Stomach (tissue), 9 donors: ENCODE measurements around the gene WDR93. TPM values are rescaled to one million over a fixed set of nuclear protein-coding genes. Genes with fewer than 3 reads are reported as not detected.

Source experiments
- DNase-seq, 2 donors: peaks; one replicate each; pipeline versions ENCODE4 v3.0.0 to v3.0.0-alpha.2; 2013 to 2019
- H3K27ac ChIP-seq, 5 donors: fragments of 200-600 bp in 4 of 5; sonication (generic) in 4 of 5; one replicate each; pipeline ENCODE4 v1.5.1; 2013 to 2019; ENCODE audit warnings: mild to moderate bottlenecking in 1 of 5, moderate library complexity in 1 of 5
- H3K27me3 ChIP-seq, 3 donors: fragments of 200-600 bp; sonication (generic); one replicate each; pipeline ENCODE4 v1.5.1; 2017 to 2019; ENCODE audit warnings: mixed run types in 1 of 3
- H3K36me3 ChIP-seq, 4 donors: fragments of 200-600 bp; sonication (generic); 1 replicate in 3 of 4; 2 replicates in 1 of 4; pipeline ENCODE4 v1.5.1; 2016 to 2019
- H3K4me1 ChIP-seq, 4 donors: fragments of 200-600 bp; sonication (generic); one replicate each; pipeline ENCODE4 v1.5.1; 2016 to 2019
- H3K4me3 ChIP-seq, 4 donors: fragments of 200-600 bp; sonication (generic) in 3 of 4; one replicate each; pipeline ENCODE4 v1.5.1; 2016 to 2019; ENCODE audit warnings: mild to moderate bottlenecking in 1 of 4
- H3K9me3 ChIP-seq, 4 donors: fragments of 200-600 bp; sonication (generic); one replicate each; pipeline ENCODE4 v1.5.1; 2016 to 2019
- CTCF ChIP-seq, 7 experiments: fragments of 450-650 bp in 4 of 7; fragments of 200-600 bp in 3 of 7; sonication (generic) in 3 of 7; IDR thresholded peaks; one replicate each; pipeline ENCODE4 v1.5.1; 2016 to 2019; ENCODE audit warnings: antibody characterized with exemption in 7 of 7, control low read depth in 2 of 7, mild to moderate bottlenecking in 1 of 7
- EP300 ChIP-seq: sonication (generic); formaldehyde crosslinking; IDR thresholded peaks from one replicate; pipeline ENCODE4 v1.6.1; 2017; ENCODE audit warnings: antibody characterized with exemption
- POLR2A ChIP-seq, 4 donors: fragments of 450-650 bp; IDR thresholded peaks; one replicate each; pipeline ENCODE4 v1.6.1; 2016; ENCODE audit warnings: antibody characterized with exemption in 4 of 4, control low read depth in 2 of 4, mild to moderate bottlenecking in 1 of 4, moderate library complexity in 1 of 4
- POLR2AphosphoS5 ChIP-seq, 3 donors: sonication (generic); formaldehyde crosslinking; IDR thresholded peaks; one replicate each; pipeline ENCODE4 v1.6.1; 2016; ENCODE audit warnings: antibody characterized with exemption in 3 of 3
- WGBS, 5 donors: extraction: QIAGEN DNeasy Blood & Tissue Kit in 3 of 5; methylation state at CpG; one replicate each; pipeline versions ENCODE4 v1.1.5 to v1.1.7; 2013 to 2018; 5-methylcytosine and 5-hydroxymethylcytosine counted together
- intact Hi-C: fragments of 100-400 bp; cut with DNase I; formaldehyde crosslinking; loops from one replicate; pipeline ENCODE4 v1.15.1; 2023; ENCODE audit warnings: low total_unique reads
- polyA plus RNA-seq, 3 donors: library from polyadenylated mRNA; stranded (reverse); fragments of 200-250 nt; gene quantifications; one replicate each; pipeline ENCODE4 v1.2.3, GENCODE V29; 2013
- total RNA-seq, 5 donors: library from RNA; depleted of rRNA; stranded (reverse); fragments of >200 nt; gene quantifications; one replicate each; pipeline versions ENCODE4 v1.1.0 to v1.2.3, GENCODE V29; 2014 to 2016
- donor health status: healthy with polysubstance abuse.
- donor health status: Bipolar disorder and iron deficiency.
- donor health status: healthy.

WDR93 gene
- total and polyA plus RNA-seq, 8 donors, result 0.10 TPM; not detected in 7

- Histone ChIP-seq H3K27me3 (no peaks in the 10 kb centered on the region), H3K4me1 (peaks cover 0 to 9% (median 7%) of the 10 kb centered on the region in 4 donors), H3K27ac (no peak overlapping the region), H3K4me3 (no peak overlapping the region), H3K36me3 (peaks cover 0 to 43% (median 11%) of the 10 kb centered on the region in 4 donors), H3K9me3 (no peaks in the 10 kb centered on the region)
- no peak for DNase-seq
- intact Hi-C loops, result loop anchor here (10.0 kb wide), 1 partner anchor 98 kb away; no protein-coding TSS in a partner anchor
- 72 to 81% (median 76%) methylated on average over 19 to 22 of the region's 22 CpGs for WGBS, 5 donors
- TF ChIP-seq POLR2AphosphoS5 (IDR thresholded peaks at IDR 0.05), result no peak
- no peak for TF ChIP-seq CTCF (IDR thresholded peaks at IDR 0.05)
- no peak for TF ChIP-seq POLR2A (IDR thresholded peaks at IDR 0.05)
- TF ChIP-seq EP300, result no peak
Measured at GRCh38 chr15:89646416-89647141, 44.0 kb upstream of the WDR93 start.

GRCh38 chr15:89647191-89647851 is 43.3 kb upstream of the WDR93 start:
- Histone ChIP-seq H3K27me3 (no peaks in the 10 kb centered on the region), H3K27ac (no peak overlapping the region), H3K36me3 (peaks cover 0 to 36% (median 5%) of the 10 kb centered on the region in 4 donors), H3K4me3 (no peak overlapping the region), H3K9me3 (no peaks in the 10 kb centered on the region), H3K4me1 (peaks cover 0 to 9% (median 7%) of the 10 kb centered on the region in 4 donors)
- TF ChIP-seq EP300, result no peak
- peak in 1 of 3 donors; percentile 9 for TF ChIP-seq POLR2AphosphoS5 (IDR thresholded peaks at IDR 0.05)
- no peak for TF ChIP-seq POLR2A (IDR thresholded peaks at IDR 0.05)
- peak in 5 of 7 experiments; percentile 78 to 86 (median 83) for TF ChIP-seq CTCF (IDR thresholded peaks at IDR 0.05)
- intact Hi-C loops, result loop anchor here (10.0 kb wide), 1 partner anchor 97 kb away; no protein-coding TSS in a partner anchor
- 46 to 61% (median 51%) methylated on average over 19 to 25 of the region's 25 CpGs for WGBS, 5 donors
- peak; percentile 86 to 88 for DNase-seq

- Histone ChIP-seq H3K4me3 (no peak overlapping the region), H3K27me3 (no peaks in the 10 kb centered on the region), H3K27ac (no peak overlapping the region), H3K9me3 (no peaks in the 10 kb centered on the region), H3K36me3 (peaks cover 0 to 29% (median 5%) of the 10 kb centered on the region in 4 donors), H3K4me1 (peaks cover 0 to 9% (median 7%) of the 10 kb centered on the region in 4 donors)
- intact Hi-C loops, result loop anchor here (10.0 kb wide), 1 partner anchor 96 kb away; no protein-coding TSS in a partner anchor
- WGBS, 5 donors, result 77 to 88% (median 81%) methylated on average over 44 to 102 of the region's 102 CpGs
- DNase-seq, result no peak
- TF ChIP-seq EP300 (no peak), POLR2A (IDR thresholded peaks at IDR 0.05) (no peak), CTCF (IDR thresholded peaks at IDR 0.05) (no peak), POLR2AphosphoS5 (IDR thresholded peaks at IDR 0.05) (no peak)
Measured at GRCh38 chr15:89648106-89649012, 42.3 kb upstream of the WDR93 start.
